Esophagus muscularis mucosa (tissue), 4 donors: ENCODE measurements around the gene UFD1.

Source experiments
- CTCF ChIP-seq, 3 experiments: fragments of 200-600 bp in 2 of 3; fragments of 450-650 bp in 1 of 3; sonication (generic) in 2 of 3; IDR thresholded peaks; one replicate each; pipeline ENCODE4 v1.5.1; 2017 to 2019; ENCODE audit warnings: antibody characterized with exemption in 3 of 3, mild to moderate bottlenecking in 2 of 3, moderate library complexity in 1 of 3
- EP300 ChIP-seq: sonication (generic); formaldehyde crosslinking; IDR thresholded peaks from one replicate; pipeline ENCODE4 v1.6.1; 2017; ENCODE audit warnings: antibody characterized with exemption
- POLR2A ChIP-seq: fragments of 450-650 bp; IDR thresholded peaks from one replicate; pipeline ENCODE4 v1.6.1; 2017; ENCODE audit warnings: antibody characterized with exemption, moderate library complexity, mild to moderate bottlenecking, low read depth
- POLR2AphosphoS5 ChIP-seq, 2 donors: sonication (generic); formaldehyde crosslinking; IDR thresholded peaks; one replicate each; pipeline ENCODE4 v1.6.1; 2017; ENCODE audit warnings: antibody characterized with exemption in 2 of 2

GRCh38 chr22:19498154-19498865, 19.3 kb upstream of the UFD1 start:
- TF ChIP-seq POLR2A = no peak
- TF ChIP-seq CTCF (IDR thresholded peaks at IDR 0.05) = no peak
- no peak for TF ChIP-seq POLR2AphosphoS5 (IDR thresholded peaks at IDR 0.05)
- TF ChIP-seq EP300 = no peak
